ENCODE results near the gene RRAD.
A peak's percentile ranks its signal among the peaks of the same experiment; 100 is the strongest.
"Not testable (repeated sequence)": the region's sequence is repeated elsewhere in the genome, so short reads cannot be mapped to it uniquely, and the experiment has no call there.

RRAD gene

DNA sequence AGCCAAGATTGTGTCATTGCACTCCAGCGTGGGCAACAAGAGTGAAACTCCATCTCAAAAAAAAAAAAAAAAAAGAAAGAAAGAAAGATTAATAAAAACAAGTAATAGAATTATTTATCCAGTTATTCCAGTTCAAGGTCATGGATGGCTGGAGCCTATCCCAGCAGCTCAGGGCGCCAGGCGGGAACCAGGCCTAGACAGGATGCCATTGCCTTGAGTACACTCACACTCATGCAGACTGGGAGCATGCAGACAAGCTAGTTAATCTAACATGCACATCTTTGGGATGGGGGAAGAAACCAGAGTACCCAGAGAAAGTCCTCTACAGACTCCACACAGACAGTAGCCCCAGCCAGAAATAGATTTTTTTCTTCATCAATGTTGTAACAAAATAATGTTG lies 27.1 kb downstream of the RRAD start:
- peak; percentile 55 for DNase-seq

DNA sequence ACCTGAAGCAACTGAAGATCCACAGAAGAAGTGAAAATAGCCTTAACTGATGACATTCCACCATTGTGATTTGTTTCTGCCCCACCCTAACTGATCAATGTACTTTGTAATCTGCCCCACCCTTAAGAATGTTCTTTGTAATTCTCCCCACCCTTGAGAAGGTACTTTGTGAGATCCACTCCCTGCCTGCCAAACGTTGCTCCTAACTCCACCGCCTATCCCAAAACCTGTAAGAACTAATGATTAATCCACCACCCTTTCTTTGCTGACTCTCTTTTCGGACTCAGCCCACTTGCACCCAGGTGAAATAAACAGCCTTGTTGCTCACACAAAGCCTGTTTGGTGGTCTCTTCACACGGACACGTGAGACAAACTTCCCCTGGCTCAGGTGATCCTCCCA lies 28.7 kb downstream of the RRAD start:
- not testable (repeated sequence) for DNase-seq

DNA sequence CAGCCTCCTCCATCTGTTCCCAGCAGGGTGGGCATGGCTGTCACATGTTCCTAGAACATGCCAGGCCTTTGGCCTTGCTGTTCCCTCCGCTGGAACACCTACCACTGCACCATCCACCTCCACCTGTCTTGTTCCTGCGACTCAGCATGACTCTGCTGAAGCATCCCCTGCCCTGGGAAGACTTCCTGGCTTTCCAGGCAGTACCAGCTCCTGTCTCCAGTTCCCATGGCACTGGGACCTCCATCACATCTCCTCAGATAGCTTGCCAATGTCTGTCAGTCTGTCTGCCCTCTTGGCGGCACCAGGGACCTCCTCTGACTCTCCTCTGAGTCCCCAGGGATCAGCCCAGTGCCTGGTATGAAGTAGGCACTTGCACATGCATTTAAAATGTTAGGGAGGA lies 29.3 kb downstream of the RRAD start:
- no peak for DNase-seq

DNA sequence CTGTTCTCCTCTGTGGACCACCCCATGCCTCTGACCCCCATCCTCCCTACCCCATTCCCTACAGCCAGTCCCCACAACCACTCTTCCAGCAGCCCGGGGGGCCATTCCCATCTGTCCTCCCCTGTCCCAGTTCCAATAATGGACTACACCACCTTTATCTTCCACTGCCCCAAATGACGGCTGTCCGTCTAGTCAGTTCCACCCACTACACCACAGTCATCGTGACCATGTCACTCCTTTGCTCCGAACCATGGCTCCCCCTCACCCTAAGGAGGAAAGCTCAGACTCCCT lies 29.7 kb downstream of the RRAD start:
- DNase-seq: no peak

DNA sequence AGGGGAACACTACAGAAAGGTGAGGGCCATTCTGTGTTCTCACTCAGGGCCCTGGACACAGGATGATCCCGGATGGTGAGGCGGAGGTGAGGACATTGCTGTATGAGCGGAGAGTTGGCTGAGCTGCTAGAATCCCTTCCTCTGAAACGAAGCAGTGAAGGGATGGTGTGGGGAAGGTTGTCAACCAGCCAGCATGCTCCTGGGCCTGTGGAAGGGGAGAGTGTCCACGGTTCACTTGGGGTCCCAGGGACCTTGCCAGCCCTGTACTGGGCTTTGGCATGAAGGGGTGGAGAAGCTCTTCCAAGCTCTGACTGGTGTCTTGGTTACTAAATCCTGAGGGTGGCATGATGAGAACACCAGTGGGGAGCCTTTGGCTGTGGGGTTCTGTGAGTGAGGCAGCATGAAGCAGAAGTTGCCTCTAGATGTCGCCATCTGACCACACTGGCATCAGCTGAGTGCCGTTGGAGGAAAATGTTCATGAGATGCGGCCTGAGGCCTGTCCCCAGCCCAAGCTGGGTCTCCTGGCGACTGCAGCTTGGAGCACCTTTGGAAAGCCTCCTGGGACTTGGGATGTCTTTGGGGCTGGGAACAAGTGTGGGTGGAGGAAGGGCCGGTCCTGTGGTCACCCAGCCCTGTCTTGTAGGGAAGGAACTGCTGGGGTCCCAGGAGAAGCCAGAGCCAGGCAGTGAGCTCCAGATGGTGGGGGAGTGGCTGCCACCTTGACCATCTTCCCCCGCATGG lies 30.2 kb downstream of the RRAD start:
- peak; percentile 59 for DNase-seq

DNA sequence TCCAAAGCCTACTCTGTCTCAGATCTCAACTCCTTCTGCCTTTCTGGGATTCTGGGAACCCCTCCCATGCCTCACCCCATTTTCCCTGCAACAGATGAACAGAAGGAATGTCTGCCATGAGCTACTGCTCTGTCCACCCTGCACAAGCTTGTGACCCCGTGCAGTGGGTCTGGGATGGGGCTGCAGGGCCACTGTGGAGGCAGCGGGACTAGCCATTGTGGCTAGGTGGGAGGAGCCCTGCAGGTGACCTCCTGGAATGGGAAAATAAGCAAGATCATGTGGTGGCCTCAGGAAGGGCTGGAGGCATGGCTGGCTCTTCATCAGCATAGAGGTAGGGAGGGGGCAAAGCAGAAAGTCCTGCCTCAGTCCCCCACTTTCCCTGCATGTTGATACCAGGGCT lies 31.3 kb downstream of the RRAD start:
- no peak for DNase-seq

DNA sequence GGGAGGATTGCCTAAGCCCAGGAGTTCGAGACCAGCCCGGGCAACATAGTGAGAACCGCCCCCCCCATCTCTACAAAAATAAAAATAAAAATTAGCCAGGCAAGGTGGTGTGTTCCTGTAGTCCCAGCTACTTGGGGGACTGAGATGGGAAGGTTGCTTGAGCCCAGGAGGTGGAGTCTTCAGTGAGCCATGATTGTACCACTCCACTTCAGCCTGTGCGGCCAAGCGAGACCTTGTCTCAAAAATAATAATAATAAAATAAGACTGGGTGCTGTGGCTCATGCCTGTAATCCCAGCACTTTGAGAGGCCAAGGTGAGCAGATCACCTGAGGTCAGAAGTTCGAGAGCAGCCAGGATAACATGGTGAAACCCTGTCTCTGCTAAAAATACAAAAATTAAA lies 33.5 kb downstream of the RRAD start:
- no peak for DNase-seq

DNA sequence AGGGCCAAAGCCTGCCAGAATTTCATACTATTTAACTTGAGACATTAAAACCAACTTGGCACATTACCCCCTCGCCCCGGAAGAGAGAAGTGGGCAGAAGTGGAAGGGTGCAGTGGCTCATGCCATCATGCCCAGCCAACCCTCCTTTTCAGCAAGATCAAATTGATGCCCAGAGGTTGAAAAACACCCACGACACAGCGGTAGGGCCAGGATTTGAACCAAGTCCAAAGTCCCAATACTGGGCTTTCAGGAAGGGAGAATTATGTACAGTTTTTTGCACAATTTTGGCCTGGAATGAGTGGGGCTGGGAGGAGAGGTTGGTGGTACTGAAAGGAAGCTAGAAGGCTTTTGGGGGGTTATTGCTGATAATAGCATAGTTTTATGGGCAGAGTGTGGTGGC lies 34.0 kb downstream of the RRAD start:
- DNase-seq: no peak

DNA sequence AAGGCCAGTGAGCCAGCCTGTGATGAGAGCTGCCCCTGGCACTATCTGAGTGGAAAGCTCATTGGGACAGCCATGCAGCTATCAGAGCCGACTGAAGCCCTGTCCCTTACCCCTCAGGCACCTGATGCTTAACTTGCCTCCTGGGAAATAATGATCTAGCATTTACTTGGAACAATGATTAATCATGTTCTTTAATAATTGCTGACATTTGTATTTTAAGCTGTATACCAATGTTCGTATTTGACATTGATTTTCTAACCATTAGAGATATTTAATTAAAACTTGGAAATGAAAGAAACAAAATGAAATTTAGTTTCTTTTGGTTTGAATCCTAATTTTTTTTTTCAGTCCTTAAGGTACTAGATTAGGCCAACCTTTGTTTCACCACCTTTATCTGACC lies 34.5 kb downstream of the RRAD start:
- no peak for DNase-seq

DNA sequence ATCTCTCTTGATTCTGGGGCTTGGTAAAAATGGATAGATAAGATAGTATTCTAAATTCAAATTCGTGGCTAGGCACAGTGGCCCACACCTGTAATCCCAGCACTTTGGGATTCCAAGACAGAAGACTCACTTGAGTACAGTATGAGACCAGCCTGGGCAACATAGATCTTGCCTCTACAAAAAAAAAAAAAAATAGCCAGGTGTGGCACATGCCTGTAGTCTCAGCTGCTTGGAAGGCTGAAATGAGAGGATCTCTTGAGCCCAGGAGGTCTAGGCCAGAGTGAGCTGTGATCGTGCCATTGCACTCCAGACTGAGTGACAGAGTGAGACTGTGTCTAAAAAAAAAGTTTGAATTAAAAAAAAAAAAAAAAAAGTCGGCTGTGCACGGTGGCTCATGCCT lies 35.7 kb downstream of the RRAD start:
- no peak for DNase-seq

DNA sequence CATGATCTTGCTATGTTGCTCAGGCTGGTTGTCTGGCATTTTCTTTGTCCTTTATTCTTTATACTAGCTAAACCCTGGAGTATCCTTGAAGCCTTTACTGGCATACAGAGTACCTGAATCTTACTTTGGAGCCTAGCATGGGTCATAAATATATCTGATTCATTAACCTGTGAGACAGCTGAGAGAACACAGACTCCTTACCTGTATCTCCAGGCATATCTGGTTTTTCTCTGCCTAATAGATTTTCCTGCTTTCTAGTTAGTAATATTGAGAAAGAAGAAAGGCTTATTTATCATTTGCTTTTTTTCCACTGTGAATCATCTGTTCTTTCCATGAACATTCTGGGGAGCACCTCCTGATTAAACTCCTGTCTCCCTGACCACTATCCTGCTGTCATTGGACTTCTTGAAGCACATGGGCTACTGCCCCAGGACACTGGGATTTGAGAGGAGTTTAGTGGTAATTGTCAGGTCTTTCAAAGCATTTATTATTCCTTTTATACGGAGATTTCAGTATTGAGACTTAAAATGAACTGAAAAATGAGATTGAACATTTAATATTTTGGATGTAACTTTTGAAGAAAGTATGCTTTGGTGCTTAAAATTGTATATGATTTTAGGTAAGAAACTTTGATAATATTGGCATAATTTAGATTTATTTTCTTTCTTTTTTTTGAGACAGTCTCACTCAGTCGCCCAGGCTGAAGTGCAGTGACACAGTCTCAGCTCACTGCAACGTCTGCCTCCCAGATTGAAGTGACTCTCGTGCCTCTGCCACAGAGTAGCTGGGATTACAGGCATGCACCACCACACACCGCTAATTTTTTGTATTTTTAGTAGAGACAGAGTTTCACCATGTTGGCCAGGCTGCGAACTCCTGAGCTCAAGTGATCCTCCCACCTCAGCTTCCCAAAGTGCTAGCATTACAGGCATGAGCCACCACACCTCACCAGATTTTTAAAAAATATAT lies 36.4 kb downstream of the RRAD start:
- DNase-seq: no peak

DNA sequence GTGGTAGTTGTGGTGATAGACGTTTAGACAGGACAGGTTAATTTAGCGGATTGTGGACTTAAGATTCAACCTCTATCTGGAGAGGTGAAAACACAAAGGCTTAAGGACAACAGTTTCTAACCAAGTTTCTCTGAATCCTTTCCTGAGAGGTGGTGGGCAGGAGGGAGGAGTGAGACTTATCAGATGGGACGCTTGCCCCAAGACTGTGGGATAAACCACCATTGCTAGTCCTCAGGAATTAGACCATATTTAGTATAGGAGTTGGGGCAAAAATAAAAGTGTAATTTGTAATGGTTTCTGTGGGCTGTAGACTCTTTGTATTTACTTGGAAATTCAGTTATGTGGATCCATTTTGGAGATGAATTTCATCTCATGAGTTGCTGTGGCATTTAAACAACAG lies 38.4 kb downstream of the RRAD start:
- no peak for DNase-seq

DNA sequence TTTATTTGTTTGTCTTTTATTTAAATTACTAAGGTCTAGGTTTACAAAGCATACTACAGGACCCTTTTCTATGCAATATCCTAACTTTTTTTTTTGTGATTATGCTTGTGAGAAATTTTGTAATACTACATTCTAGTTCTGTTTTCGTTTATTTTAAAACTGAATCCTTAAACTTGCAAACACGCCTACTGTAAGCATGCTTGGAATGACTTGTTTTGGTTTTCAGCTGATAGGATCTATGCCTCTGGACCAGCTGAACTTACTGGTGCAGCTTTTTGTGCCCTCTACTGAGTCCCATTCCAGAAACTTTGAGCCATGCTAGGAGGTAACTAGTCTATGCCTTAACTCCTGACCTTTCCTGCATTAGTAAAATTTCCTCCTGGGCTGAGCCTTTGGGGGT lies 39.0 kb downstream of the RRAD start:
- DNase-seq: no peak

DNA sequence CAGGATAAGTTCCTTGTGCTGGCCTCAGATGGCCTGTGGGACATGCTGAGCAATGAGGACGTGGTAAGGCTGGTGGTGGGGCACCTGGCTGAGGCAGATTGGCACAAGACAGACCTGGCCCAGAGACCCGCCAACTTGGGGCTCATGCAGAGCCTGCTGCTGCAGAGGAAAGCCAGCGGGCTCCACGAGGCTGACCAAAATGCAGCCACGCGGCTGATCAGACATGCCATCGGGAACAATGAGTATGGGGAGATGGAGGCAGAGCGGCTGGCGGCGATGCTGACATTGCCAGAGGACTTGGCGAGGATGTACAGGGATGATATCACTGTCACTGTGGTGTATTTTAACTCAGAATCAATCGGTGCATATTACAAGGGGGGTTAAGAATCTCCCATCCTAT lies 39.8 kb downstream of the RRAD start:
- DNase-seq: no peak

DNA sequence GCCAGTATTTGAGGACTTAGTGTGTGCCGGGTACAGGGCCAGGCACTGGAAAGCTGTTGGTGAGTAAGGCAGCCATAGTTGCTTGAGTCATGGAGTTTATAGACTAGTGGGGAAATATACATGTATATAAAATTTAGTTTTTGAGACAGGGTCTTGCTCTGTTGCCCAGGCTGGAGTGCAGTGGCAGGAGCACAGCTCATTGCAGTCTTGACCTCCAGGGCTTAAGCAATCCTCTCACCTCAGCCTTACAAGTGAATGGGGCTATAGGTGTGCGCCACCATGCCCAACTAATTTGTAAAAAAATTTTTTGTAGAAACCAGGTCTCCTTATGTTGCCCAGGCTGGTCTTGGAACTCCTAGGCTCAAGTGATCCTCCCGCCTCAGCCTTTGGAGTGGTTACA lies 42.6 kb downstream of the RRAD start:
- no peak for DNase-seq

DNA sequence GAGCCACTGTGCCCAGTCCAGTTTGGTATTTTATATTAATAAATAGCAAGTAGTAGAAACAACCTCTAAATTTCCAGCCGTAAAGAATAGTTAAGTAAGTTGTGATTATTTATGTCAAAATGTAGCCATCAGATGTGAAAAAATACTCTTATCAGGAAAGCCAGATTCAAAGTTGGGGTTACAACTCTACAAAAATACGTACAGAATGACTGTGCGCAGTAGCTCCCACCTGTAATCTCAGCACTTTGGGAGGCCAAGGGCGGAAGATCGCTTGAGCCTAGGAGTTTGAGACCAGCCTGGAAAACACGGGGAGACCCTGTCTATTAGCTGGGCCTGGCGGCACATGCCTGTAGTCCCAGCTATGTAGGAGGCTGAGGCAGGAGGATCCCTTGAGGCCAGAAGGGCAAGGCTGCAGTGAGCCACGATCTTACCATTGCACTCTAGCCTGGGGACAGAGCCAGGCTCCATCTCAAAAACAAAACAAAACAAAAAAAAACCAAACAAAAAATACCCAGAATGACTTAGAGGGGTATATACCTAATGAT lies 43.3 kb downstream of the RRAD start:
- DNase-seq: no peak

DNA sequence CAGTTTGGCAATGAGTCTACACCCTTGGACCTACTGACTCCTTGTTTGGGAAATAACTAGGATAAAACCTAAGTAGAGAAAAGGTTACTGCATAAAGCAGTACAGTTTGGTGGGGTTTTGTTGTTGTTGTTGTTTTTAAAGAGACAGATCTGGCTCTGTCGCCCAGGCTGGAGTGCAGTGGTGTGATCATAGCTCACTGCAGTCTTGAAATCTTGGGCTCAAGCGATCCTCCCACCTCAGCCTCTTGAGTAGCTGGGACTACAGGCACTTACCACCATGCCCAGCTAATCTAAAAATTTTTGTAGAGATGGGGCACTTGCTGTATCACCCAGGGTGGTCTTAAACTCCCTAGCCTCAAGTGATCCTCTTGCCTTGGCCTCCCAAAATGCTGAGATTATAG lies 43.8 kb downstream of the RRAD start:
- no peak for DNase-seq

DNA sequence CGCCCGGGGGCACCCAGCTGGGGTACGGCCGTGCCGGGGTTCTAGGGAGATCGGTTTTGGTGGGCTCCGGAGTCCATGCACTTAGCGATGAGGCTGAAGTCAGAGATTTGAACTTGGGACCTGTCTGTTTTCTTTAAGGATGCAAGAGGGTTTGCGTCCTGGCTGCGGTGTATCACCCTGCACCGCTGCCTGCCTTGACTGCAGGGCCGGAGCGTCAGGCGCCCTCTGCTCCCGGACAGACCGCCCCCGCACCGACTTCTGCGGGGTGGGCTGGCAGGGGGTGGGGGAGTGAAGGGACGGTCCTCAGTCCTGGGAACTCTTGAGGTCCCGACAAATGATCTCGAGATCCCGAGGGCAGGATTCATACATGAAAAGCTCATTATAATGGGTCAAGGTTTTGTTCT lies 44.3 kb downstream of the RRAD start:
- no peak for DNase-seq

DNA sequence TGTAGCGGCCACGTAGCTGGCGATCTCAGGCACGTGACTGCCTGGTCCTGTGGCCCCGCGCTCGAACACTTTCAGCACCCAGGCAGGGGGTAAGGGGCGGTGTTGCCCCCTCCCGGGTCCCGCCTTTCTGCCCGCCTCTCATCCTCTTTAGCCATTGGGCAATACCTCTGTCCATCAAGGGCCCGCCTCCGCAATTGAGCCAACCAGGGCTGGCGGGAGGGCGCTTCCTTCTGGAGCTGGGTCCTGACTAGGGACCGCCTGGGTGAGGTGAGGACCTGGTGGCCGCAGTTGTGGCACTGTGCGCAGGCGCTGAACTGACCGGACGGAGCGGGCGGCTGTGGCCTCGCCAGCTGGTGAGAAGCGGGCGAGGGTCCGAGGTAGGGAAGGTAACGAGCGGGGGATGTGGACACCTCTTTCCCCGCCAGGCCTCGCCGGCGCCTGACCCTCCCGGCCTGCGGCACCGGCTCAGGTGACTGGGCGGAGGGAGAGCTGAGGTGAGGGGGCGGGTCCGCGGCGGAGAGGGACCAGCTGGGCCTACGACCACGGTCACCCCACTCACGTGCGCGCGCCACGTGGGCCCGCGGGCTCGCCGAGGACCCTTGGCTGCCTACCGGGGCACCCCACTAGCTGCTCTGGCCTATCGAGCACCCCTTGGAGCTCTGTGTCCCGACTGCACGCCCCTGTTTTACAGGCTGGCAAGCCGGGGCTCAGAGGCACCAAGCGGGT lies 44.9 kb downstream of the RRAD start, which contains the start of gene PDP2:
TSS of gene PDP2 (plus strand) at position 228 of the 726 bp plus-strand sequence. CDS start 3,770 bp downstream, outside the sequence.
- DNase-seq: peak; percentile 97

DNA sequence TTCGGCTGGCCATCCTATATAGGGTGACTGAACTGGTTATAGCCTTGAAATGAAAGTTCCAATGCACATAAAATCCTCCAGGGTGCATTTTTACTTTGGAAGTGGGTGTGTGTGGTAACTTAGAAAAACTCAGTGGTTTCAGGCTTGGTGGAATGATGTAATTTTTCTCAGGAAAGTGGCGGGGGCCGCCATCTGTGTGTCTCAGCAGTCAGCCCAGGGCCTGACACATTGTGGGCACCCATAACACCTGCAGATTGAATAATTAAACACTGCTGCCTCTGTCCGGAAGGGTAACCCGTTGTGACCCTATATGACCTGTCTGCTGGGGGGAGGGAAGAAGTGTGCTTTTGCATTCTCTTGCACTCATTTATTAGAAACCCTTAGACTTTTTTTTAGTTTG lies 47.3 kb downstream of the RRAD start:
- peak; percentile 42 for DNase-seq

DNA sequence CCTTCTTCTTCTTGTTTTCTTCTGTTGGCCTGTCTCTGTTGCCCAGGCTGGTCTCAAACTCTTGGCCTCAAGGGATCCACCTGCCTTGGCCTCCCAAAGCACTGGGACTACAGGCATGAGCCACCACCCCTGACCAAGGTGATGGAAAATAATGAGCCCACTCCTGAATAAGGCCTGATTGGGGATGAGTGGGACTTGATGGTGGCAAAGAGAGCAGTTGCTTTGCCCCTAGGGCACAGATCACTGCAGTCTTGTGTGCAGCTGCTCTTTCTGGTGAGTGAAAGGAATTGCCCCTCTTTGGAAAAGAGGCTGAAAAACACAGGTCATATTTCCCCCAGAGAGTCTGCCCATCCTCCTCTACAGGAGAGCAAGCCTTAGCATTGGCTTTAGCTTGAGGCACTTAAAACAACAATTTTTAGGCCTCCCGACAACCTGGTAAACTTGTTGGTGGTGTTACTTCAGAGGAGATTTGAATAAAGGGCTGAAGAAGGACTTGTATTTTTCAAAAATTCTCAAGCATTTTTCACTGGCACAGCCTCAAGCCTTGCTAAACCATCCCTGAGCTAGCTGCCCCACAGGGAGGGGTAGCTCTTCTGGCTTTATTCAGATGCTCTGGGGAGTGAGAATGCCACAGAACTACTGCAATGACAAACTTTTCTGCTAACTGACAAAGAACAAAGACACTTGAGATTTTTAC lies 51.1 kb downstream of the RRAD start:
- DNase-seq: peak; percentile 41

DNA sequence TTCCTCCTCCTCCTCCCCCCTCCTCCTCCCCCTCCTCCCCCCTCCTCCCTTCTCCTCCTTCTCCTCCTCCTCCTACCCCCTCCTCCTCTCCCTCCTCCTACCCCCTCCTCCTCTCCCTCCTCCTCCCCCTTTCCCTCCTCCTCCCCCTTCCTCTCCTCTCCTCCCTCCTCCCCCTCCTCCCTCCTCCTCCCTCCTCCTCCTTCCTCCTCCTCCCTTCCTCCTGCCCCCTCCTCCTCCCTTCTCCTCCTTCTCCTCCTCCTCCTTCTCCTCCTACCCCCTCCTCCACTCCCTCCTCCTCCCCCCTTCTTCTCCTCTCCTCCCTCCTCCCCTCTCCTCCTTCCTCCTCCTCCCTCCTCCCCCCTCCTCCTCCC lies 51.7 kb downstream of the RRAD start:
- no peak for DNase-seq

Measured in fibroblast of skin of right biceps (primary cell).